K562 (cell line): Measurements from ENCODE around the gene FMN2.

Experiments
- ATF2 ChIP-seq: sonication (generic); formaldehyde crosslinking; IDR thresholded peaks from 2 replicates; pipeline ENCODE4 v1.8.1; 2022; ENCODE audit warnings: missing genetic modification reagents
- NFYB ChIP-seq: IDR thresholded peaks from 2 replicates; pipeline ENCODE4 v1.6.1; 2011; ENCODE audit warnings: mild to moderate bottlenecking, moderate library complexity; ENCODE audit not compliant: insufficient read length; ENCODE audit errors: extremely low read depth
- SMC3 ChIP-seq: conservative IDR thresholded peaks from 2 replicates; pipeline ENCODE4 v1.6.1; 2011; ENCODE audit warnings: low read depth, low read length, improper control_type of control experiment; ENCODE audit not compliant: insufficient read depth
- ZNF79 ChIP-seq: fragments of 250-450 bp; sonication (Bioruptor Pico); IDR thresholded peaks from 2 replicates; pipeline ENCODE4 v1.4.0; 2020; ENCODE audit warnings: low read depth, mild to moderate bottlenecking, moderate library complexity
- TF ChIP-seq, protein P1 (sequence below): fragments of 250-450 bp; sonication (Bioruptor Pico); IDR thresholded peaks from 2 replicates; pipeline ENCODE4 v1.6.1; 2021; ENCODE audit warnings: mild to moderate bottlenecking

DNA sequence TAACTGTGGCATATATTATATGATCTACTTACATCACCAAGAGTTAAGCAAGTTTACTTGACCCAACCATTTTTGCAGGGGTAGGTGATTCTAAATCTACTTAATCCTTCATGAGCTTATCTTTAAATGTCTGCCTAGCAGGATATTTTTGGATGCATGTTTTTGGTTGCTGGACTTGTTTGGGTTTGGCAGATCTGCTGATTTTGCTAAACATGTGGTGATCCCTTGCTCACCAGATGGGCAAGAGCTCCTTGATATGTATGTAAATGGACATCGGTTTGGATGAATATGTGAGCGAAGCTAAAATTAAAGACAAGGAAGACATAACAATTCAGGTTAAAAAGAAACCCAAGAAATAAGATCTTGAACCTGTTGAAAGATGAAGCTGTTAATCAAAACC, 36.7 kb downstream of the FMN2 start:
- no peak for TF ChIP-seq NFYB
- no peak for TF ChIP-seq ATF2
- no peak for TF ChIP-seq ZNF79
- TF ChIP-seq, protein P1, sequence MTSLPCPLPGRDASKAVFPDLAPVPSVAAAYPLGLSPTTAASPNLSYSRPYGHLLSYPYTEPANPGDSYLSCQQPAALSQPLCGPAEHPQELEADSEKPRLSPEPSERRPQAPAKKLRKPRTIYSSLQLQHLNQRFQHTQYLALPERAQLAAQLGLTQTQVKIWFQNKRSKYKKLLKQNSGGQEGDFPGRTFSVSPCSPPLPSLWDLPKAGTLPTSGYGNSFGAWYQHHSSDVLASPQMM (CRISPR knock-in tag), result no peak
- TF ChIP-seq SMC3, result no peak
